HepG2 (cell line): ENCODE results near the gene SH3D19. TPM values are rescaled to one million over a fixed set of nuclear protein-coding genes. Genes with fewer than 3 reads are reported as not detected.
A peak's percentile ranks its signal among the peaks of the same experiment; 100 is the strongest.

ENCODE experiments used
- CBFB ChIP-seq: sonication (generic); formaldehyde crosslinking; IDR thresholded peaks from 2 replicates; pipeline ENCODE4 v1.4.0; 2020; ENCODE audit warnings: missing genetic modification reagents
- MEIS1 ChIP-seq: sonication (generic); formaldehyde crosslinking; IDR thresholded peaks from 2 replicates; pipeline ENCODE4 v1.9.0; 2021; ENCODE audit warnings: mild to moderate bottlenecking, missing genetic modification reagents, moderate library complexity, borderline replicate concordance
- MTF1 ChIP-seq: sonication (generic); formaldehyde crosslinking; IDR thresholded peaks from 2 replicates; pipeline ENCODE4 v1.5.0; 2020; ENCODE audit warnings: missing genetic modification reagents
- NFYC ChIP-seq: IDR thresholded peaks from 2 replicates; pipeline ENCODE4 v1.6.1; 2016; ENCODE audit warnings: missing genetic modification reagents, missing compliant biosample characterization
- PAX8 ChIP-seq: sonication (generic); formaldehyde crosslinking; IDR thresholded peaks from 2 replicates; pipeline ENCODE4 v1.8.0; 2022; ENCODE audit warnings: mild to moderate bottlenecking, missing genetic modification reagents, borderline replicate concordance
- SIX4 ChIP-seq: sonication (generic); formaldehyde crosslinking; IDR thresholded peaks from 2 replicates; pipeline ENCODE4 v1.4.0; 2020; ENCODE audit warnings: missing genetic modification reagents
- SRSF9 ChIP-seq: fragments of 200-400 bp; formaldehyde crosslinking; IDR thresholded peaks from 2 replicates; pipeline ENCODE4 v1.6.1; 2018; ENCODE audit warnings: borderline replicate concordance, mild to moderate bottlenecking, low read depth, low read length; ENCODE audit not compliant: insufficient read depth, poor library complexity, severe bottlenecking
- TBL1XR1 ChIP-seq: fragments of 150-350 bp; IDR thresholded peaks from 2 replicates; pipeline ENCODE4 v1.6.1; 2014; ENCODE audit warnings: borderline replicate concordance, low read length; ENCODE audit not compliant: partially characterized antibody
- TBX2 ChIP-seq: sonication (generic); formaldehyde crosslinking; IDR thresholded peaks from 2 replicates; pipeline ENCODE4 v1.5.0; 2020; ENCODE audit warnings: missing genetic modification reagents, mild to moderate bottlenecking, borderline replicate concordance
- TP53 ChIP-seq: sonication (generic); formaldehyde crosslinking; conservative IDR thresholded peaks from 2 replicates; pipeline ENCODE4 v1.4.0; 2020; ENCODE audit warnings: missing genetic modification reagents
- ZNF547 ChIP-seq: sonication (generic); formaldehyde crosslinking; IDR thresholded peaks from 2 replicates; pipeline ENCODE4 v1.5.1; 2020; ENCODE audit warnings: mild to moderate bottlenecking, missing genetic modification reagents
- ZNF564 ChIP-seq: sonication (generic); formaldehyde crosslinking; IDR thresholded peaks from 2 replicates; pipeline ENCODE4 v1.8.1; 2023; ENCODE audit warnings: mild to moderate bottlenecking, missing genetic modification reagents
- ZNF841 ChIP-seq: sonication (generic); formaldehyde crosslinking; IDR thresholded peaks from 2 replicates; pipeline ENCODE4 v1.8.1; 2023; ENCODE audit warnings: missing genetic modification reagents, borderline replicate concordance
- polyA plus RNA-seq, 8 experiments: library from polyadenylated mRNA; depleted of rRNA in 3 of 8; stranded (reverse) in 7 of 8; unstranded in 1 of 8; fragments of >200 nt; fragmentation: Illumina TruSeq in 4 of 8; extraction: Trizol in 4 of 8; gene quantifications; 2 replicates each; pipeline versions ENCODE4 v1.2.1 to v1.2.3, GENCODE V29; 2011 to 2016; ENCODE audit warnings: low read depth in 4 of 8, missing spikeins in 1 of 8, mixed read lengths in 1 of 8; ENCODE audit not compliant: insufficient read depth in 1 of 8
- total RNA-seq, 5 experiments: library from RNA; depleted of rRNA; stranded (reverse); fragments of >200 nt; fragmentation: Illumina TruSeq; extraction: Trizol; gene quantifications; 2 replicates each; pipeline ENCODE4 v1.2.3, GENCODE V29; 2016; ENCODE audit warnings: low read depth in 1 of 5
- TF ChIP-seq, protein P1 (sequence below): sonication (generic); formaldehyde crosslinking; IDR thresholded peaks from 2 replicates; pipeline ENCODE4 v1.5.0; 2020; ENCODE audit warnings: mild to moderate bottlenecking, missing genetic modification reagents, borderline replicate concordance
- TF ChIP-seq, protein P2 (sequence below): sonication (generic); formaldehyde crosslinking; conservative IDR thresholded peaks from 2 replicates; pipeline ENCODE4 v1.4.0; 2020; ENCODE audit warnings: missing genetic modification reagents
- TF ChIP-seq, protein P3 (sequence below): sonication (generic); formaldehyde crosslinking; IDR thresholded peaks from 2 replicates; pipeline ENCODE4 v1.9.0; 2021; ENCODE audit warnings: missing genetic modification reagents, borderline replicate concordance

SH3D19 gene
- total and polyA plus RNA-seq, 2 of the 13 experiments (the other 11 are each of a cell fraction or from before 2014, with no cell fraction given): 31.2 to 38.0 TPM

DNA sequence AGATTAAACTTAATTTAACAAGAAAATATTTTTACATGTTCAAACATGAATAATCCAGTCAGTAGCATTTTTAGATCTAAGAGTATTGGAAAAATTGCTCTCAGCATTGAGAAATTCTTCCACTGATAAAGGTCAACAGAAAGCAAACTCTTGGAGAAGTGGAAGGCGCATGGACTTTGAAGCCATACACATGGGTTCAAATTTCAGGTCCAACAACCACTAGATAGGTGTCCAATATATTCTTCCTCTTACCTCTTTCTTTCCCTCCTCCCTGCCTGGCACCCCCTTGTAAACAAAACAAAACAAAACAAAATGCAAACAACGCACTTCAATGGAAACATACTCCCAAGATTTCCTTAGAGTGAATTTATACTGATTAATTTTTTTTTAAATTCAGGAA, 76.9 kb downstream of the SH3D19 start (continued):
- TF ChIP-seq, protein P1, sequence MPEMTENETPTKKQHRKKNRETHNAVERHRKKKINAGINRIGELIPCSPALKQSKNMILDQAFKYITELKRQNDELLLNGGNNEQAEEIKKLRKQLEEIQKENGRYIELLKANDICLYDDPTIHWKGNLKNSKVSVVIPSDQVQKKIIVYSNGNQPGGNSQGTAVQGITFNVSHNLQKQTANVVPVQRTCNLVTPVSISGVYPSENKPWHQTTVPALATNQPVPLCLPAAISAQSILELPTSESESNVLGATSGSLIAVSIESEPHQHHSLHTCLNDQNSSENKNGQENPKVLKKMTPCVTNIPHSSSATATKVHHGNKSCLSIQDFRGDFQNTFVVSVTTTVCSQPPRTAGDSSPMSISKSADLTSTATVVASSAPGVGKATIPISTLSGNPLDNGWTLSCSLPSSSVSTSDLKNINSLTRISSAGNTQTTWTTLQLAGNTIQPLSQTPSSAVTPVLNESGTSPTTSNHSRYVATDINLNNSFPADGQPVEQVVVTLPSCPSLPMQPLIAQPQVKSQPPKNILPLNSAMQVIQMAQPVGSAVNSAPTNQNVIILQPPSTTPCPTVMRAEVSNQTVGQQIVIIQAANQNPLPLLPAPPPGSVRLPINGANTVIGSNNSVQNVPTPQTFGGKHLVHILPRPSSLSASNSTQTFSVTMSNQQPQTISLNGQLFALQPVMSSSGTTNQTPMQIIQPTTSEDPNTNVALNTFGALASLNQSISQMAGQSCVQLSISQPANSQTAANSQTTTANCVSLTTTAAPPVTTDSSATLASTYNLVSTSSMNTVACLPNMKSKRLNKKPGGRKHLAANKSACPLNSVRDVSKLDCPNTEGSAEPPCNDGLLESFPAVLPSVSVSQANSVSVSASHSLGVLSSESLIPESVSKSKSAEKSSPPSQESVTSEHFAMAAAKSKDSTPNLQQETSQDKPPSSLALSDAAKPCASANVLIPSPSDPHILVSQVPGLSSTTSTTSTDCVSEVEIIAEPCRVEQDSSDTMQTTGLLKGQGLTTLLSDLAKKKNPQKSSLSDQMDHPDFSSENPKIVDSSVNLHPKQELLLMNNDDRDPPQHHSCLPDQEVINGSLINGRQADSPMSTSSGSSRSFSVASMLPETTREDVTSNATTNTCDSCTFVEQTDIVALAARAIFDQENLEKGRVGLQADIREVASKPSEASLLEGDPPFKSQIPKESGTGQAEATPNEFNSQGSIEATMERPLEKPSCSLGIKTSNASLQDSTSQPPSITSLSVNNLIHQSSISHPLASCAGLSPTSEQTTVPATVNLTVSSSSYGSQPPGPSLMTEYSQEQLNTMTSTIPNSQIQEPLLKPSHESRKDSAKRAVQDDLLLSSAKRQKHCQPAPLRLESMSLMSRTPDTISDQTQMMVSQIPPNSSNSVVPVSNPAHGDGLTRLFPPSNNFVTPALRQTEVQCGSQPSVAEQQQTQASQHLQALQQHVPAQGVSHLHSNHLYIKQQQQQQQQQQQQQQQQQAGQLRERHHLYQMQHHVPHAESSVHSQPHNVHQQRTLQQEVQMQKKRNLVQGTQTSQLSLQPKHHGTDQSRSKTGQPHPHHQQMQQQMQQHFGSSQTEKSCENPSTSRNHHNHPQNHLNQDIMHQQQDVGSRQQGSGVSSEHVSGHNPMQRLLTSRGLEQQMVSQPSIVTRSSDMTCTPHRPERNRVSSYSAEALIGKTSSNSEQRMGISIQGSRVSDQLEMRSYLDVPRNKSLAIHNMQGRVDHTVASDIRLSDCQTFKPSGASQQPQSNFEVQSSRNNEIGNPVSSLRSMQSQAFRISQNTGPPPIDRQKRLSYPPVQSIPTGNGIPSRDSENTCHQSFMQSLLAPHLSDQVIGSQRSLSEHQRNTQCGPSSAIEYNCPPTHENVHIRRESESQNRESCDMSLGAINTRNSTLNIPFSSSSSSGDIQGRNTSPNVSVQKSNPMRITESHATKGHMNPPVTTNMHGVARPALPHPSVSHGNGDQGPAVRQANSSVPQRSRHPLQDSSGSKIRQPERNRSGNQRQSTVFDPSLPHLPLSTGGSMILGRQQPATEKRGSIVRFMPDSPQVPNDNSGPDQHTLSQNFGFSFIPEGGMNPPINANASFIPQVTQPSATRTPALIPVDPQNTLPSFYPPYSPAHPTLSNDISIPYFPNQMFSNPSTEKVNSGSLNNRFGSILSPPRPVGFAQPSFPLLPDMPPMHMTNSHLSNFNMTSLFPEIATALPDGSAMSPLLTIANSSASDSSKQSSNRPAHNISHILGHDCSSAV: no peak
- TF ChIP-seq ZNF547 (no peak), NFYC (CRISPR knock-in tag) (no peak), TBL1XR1 (no peak), MTF1 (CRISPR knock-in tag) (no peak), SIX4 (CRISPR knock-in tag) (peak; percentile 89), PAX8 (CRISPR knock-in tag) (no peak), TBX2 (no peak), TP53 (CRISPR knock-in tag) (no peak), MEIS1 (CRISPR knock-in tag) (no peak), ZNF564 (no peak), SRSF9 (no peak), ZNF841 (CRISPR knock-in tag) (no peak), CBFB (CRISPR knock-in tag) (no peak)
- TF ChIP-seq, protein P2, sequence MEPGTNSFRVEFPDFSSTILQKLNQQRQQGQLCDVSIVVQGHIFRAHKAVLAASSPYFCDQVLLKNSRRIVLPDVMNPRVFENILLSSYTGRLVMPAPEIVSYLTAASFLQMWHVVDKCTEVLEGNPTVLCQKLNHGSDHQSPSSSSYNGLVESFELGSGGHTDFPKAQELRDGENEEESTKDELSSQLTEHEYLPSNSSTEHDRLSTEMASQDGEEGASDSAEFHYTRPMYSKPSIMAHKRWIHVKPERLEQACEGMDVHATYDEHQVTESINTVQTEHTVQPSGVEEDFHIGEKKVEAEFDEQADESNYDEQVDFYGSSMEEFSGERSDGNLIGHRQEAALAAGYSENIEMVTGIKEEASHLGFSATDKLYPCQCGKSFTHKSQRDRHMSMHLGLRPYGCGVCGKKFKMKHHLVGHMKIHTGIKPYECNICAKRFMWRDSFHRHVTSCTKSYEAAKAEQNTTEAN (CRISPR knock-in tag): no peak
- TF ChIP-seq, protein P3, sequence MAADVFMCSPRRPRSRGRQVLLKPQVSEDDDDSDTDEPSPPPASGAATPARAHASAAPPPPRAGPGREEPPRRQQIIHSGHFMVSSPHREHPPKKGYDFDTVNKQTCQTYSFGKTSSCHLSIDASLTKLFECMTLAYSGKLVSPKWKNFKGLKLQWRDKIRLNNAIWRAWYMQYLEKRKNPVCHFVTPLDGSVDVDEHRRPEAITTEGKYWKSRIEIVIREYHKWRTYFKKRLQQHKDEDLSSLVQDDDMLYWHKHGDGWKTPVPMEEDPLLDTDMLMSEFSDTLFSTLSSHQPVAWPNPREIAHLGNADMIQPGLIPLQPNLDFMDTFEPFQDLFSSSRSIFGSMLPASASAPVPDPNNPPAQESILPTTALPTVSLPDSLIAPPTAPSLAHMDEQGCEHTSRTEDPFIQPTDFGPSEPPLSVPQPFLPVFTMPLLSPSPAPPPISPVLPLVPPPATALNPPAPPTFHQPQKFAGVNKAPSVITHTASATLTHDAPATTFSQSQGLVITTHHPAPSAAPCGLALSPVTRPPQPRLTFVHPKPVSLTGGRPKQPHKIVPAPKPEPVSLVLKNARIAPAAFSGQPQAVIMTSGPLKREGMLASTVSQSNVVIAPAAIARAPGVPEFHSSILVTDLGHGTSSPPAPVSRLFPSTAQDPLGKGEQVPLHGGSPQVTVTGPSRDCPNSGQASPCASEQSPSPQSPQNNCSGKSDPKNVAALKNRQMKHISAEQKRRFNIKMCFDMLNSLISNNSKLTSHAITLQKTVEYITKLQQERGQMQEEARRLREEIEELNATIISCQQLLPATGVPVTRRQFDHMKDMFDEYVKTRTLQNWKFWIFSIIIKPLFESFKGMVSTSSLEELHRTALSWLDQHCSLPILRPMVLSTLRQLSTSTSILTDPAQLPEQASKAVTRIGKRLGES (CRISPR knock-in tag): no peak
